CD14-positive monocyte (primary cell): Measurements from ENCODE around the gene ARL15. TPM values are rescaled to one million over a fixed set of nuclear protein-coding genes. Genes with fewer than 3 reads are reported as not detected.

Experiments
- DNase-seq, 3 donors: peaks; one replicate each; pipeline ENCODE4 v3.0.0-alpha.2; 2011 to 2022
- H2AFZ ChIP-seq: 2 replicates; pipeline ENCODE4 v1.6.0; 2012; ENCODE audit warnings: mild to moderate bottlenecking, low read depth, low read length, inconsistent platforms; ENCODE audit not compliant: insufficient read depth, poor library complexity, severe bottlenecking
- H3K27ac ChIP-seq, 2 donors: 1 replicate in 1 of 2; 2 replicates in 1 of 2; pipeline ENCODE4 v1.5.1; 2012 to 2013; ENCODE audit warnings: low read length in 2 of 2, control low read depth in 1 of 2, inconsistent platforms in 1 of 2, low read depth in 1 of 2, mild to moderate bottlenecking in 1 of 2
- H3K27me3 ChIP-seq, 2 donors: one replicate each; pipeline versions ENCODE4 v1.6.0 to v1.6.1; 2011 to 2013; ENCODE audit warnings: low read length in 2 of 2; ENCODE audit not compliant: control insufficient read depth in 2 of 2, insufficient read depth in 2 of 2
- H3K36me3 ChIP-seq, 2 donors: replicated peaks in 1 of 2; 1 replicate in 1 of 2; 2 replicates in 1 of 2; pipeline versions ENCODE4 v1.5.1 to v1.6.1; 2012 to 2013; ENCODE audit warnings: low read length in 2 of 2, control low read depth in 1 of 2, inconsistent platforms in 1 of 2, mild to moderate bottlenecking in 1 of 2; ENCODE audit not compliant: insufficient read depth in 2 of 2, control insufficient read depth in 1 of 2
- H3K4me1 ChIP-seq, 2 donors: 1 replicate in 1 of 2; 2 replicates in 1 of 2; pipeline versions ENCODE4 v1.5.1 to v1.6.1; 2012 to 2013; ENCODE audit warnings: low read length in 2 of 2, control low read depth in 1 of 2, inconsistent platforms in 1 of 2, mild to moderate bottlenecking in 1 of 2, moderate library complexity in 1 of 2; ENCODE audit not compliant: insufficient read depth in 2 of 2, control insufficient read depth in 1 of 2
- H3K4me2 ChIP-seq: replicated peaks from 2 replicates; pipeline ENCODE3; 2012; ENCODE audit warnings: low read length, moderate library complexity, mild to moderate bottlenecking; ENCODE audit not compliant: poor library complexity, severe bottlenecking; ENCODE audit errors: extremely low read depth
- H3K4me3 ChIP-seq, 3 experiments: fragments of 200-600 bp in 1 of 3; sonication (generic) in 1 of 3; replicated peaks in 1 of 3; 1 replicate in 2 of 3; 2 replicates in 1 of 3; pipeline ENCODE4 v1.5.1; 2011 to 2013; ENCODE audit warnings: low read length in 3 of 3, mild to moderate bottlenecking in 3 of 3, control low read depth in 2 of 3, low read depth in 2 of 3, inconsistent platforms in 1 of 3, moderate library complexity in 1 of 3
- H3K79me2 ChIP-seq: 2 replicates; pipeline ENCODE4 v1.6.0; 2012; ENCODE audit warnings: mild to moderate bottlenecking, control low read depth, inconsistent platforms, low read length, moderate library complexity; ENCODE audit not compliant: insufficient read depth
- H3K9ac ChIP-seq: 2 replicates; pipeline ENCODE4 v1.6.0; 2017; ENCODE audit warnings: low read length, mild to moderate bottlenecking; ENCODE audit not compliant: insufficient read depth, poor library complexity, severe bottlenecking
- H3K9me3 ChIP-seq, 2 donors: replicated peaks in 1 of 2; 1 replicate in 1 of 2; 2 replicates in 1 of 2; pipeline versions ENCODE4 v1.5.1 to v1.6.1; 2012 to 2013; ENCODE audit warnings: low read length in 2 of 2, control low read depth in 1 of 2; ENCODE audit not compliant: control insufficient read depth in 1 of 2, insufficient read depth in 1 of 2
- H4K20me1 ChIP-seq: 2 replicates; pipeline ENCODE4 v1.6.0; 2012; ENCODE audit warnings: mild to moderate bottlenecking, low read length, control low read depth, moderate library complexity; ENCODE audit not compliant: insufficient read depth
- H3K27ac Mint-ChIP-seq, 7 donors: one replicate each; pipeline ENCODE4 v1.8.0; 2020; ENCODE audit warnings: mild to moderate bottlenecking in 7 of 7, mixed read lengths in 7 of 7, moderate library complexity in 6 of 7, inconsistent platforms in 2 of 7
- H3K27me3 Mint-ChIP-seq, 3 donors: one replicate each; pipeline ENCODE4 v1.8.0; 2021 to 2022; ENCODE audit warnings: low read depth in 3 of 3, mild to moderate bottlenecking in 3 of 3, mixed read lengths in 3 of 3, moderate library complexity in 3 of 3, inconsistent platforms in 1 of 3
- H3K36me3 Mint-ChIP-seq, 2 donors: one replicate each; pipeline ENCODE4 v1.8.0; 2020; ENCODE audit warnings: mixed read lengths in 2 of 2, inconsistent platforms in 1 of 2, mild to moderate bottlenecking in 1 of 2
- H3K4me1 Mint-ChIP-seq: one replicate; pipeline ENCODE4 v1.8.0; 2020; ENCODE audit warnings: mild to moderate bottlenecking, mixed read lengths
- H3K4me3 Mint-ChIP-seq, 2 donors: one replicate each; pipeline ENCODE4 v1.8.0; 2020; ENCODE audit warnings: mild to moderate bottlenecking in 2 of 2, mixed read lengths in 2 of 2, moderate library complexity in 1 of 2
- H3K9me3 Mint-ChIP-seq, 7 donors: one replicate each; pipeline ENCODE4 v1.8.0; 2020 to 2022; ENCODE audit warnings: mixed read lengths in 7 of 7, mild to moderate bottlenecking in 6 of 7, moderate library complexity in 6 of 7, inconsistent platforms in 2 of 7
- WGBS: methylation state at CpG from one replicate; pipeline ENCODE4 v1.1.5; 2013; ENCODE audit warnings: missing lambda C conversion rate; ENCODE audit not compliant: insufficient coverage; 5-methylcytosine and 5-hydroxymethylcytosine counted together
- intact Hi-C, 2 donors: fragments of 100-400 bp; cut with micrococcal nuclease; formaldehyde crosslinking; loops; one replicate each; pipeline versions ENCODE4 v1.15.0 to v1.15.1; 2023
- polyA plus RNA-seq, 3 donors: library from polyadenylated mRNA; depleted of rRNA in 1 of 3; unstranded in 2 of 3; stranded (reverse) in 1 of 3; fragments of 300-500 nt in 2 of 3; fragments of >200 nt in 1 of 3; fragmentation: Illumina TruSeq in 2 of 3; gene quantifications; 1 replicate in 2 of 3; 2 replicates in 1 of 3; pipeline ENCODE4 v1.2.3, GENCODE V29; 2012 to 2021
- TF ChIP-seq, protein P1 (sequence below): fragments of 200-600 bp; IDR thresholded peaks from one replicate; pipeline ENCODE4 v1.8.0; 2022; ENCODE audit warnings: antibody characterized with exemption, mild to moderate bottlenecking

ARL15 gene
- polyA plus RNA-seq, 3 donors, result 10.5 to 27.6 (median 18.0) TPM

DNA sequence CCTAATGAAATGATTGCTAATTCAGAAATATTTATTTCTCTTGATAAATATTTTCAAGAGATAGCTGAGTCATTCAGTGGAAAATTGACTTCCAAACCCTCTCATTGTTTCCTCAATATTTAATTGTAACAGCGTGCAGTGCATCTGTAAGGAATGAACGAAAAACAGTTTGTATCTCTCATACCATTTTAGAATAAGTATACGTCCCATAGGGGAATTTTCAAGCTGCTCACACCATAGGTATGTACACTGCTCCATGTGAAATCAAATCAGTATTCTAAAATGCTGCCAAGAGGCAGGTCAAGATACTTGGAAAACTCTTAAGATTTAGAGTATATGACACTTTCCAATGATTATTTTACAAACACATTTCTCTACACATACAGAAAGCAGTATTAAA, 202.2 kb downstream of the ARL15 start:
- peaks cover 0 to 4% (median 0%) of the 10 kb centered on the region in 7 donors for H3K9me3 Mint-ChIP-seq
- H2AFZ ChIP-seq, result no peak overlapping the region
- no peak for DNase-seq
- no peak overlapping the region for H3K27ac Mint-ChIP-seq
- TF ChIP-seq, protein P1, sequence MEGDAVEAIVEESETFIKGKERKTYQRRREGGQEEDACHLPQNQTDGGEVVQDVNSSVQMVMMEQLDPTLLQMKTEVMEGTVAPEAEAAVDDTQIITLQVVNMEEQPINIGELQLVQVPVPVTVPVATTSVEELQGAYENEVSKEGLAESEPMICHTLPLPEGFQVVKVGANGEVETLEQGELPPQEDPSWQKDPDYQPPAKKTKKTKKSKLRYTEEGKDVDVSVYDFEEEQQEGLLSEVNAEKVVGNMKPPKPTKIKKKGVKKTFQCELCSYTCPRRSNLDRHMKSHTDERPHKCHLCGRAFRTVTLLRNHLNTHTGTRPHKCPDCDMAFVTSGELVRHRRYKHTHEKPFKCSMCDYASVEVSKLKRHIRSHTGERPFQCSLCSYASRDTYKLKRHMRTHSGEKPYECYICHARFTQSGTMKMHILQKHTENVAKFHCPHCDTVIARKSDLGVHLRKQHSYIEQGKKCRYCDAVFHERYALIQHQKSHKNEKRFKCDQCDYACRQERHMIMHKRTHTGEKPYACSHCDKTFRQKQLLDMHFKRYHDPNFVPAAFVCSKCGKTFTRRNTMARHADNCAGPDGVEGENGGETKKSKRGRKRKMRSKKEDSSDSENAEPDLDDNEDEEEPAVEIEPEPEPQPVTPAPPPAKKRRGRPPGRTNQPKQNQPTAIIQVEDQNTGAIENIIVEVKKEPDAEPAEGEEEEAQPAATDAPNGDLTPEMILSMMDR, result no peak
- no peaks in the 10 kb centered on the region for H3K4me1 ChIP-seq
- no CpG with 5 or more reads among the region's 3 CpGs for WGBS
- H3K27me3 Mint-ChIP-seq, result no peaks in the 10 kb centered on the region
- no peak overlapping the region for H3K9ac ChIP-seq
- intact Hi-C loops, result no loop called here
- no peak overlapping the region for H3K4me3 Mint-ChIP-seq
- H3K36me3 ChIP-seq, result peaks cover 9 to 11% of the 10 kb centered on the region in 2 donors
- H3K27ac ChIP-seq, result no peak overlapping the region
- no peaks in the 10 kb centered on the region for H4K20me1 ChIP-seq
- H3K79me2 ChIP-seq, result no peaks in the 10 kb centered on the region
- H3K4me2 ChIP-seq, result no peak overlapping the region
- H3K27me3 ChIP-seq, result no peaks in the 10 kb centered on the region
- H3K4me3 ChIP-seq, result no peak overlapping the region
- H3K9me3 ChIP-seq, result no peaks in the 10 kb centered on the region
- H3K4me1 Mint-ChIP-seq, result no peaks in the 10 kb centered on the region
- H3K36me3 Mint-ChIP-seq, result peaks cover 17 to 25% of the 10 kb centered on the region in 2 donors

DNA sequence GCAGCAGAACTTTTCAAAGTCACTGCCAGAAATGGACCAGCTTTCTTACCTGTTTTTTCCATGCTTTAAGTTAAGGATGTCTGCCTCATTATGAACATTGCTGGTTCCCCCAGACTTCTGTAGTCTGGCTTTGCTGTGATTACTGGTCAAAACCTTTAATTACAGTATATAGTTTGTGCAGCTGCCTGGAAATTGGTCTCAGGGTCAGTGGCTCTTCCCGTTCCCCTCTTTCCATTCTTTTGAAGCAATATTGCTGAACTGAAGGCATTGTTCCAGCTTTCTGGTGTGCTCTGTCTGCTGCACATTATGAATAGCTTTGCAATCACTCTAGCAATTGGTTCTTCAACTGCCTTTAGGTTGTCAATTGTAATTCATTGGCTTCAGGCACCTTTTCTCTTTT, 206.5 kb downstream of the ARL15 start:
- no peak overlapping the region for H3K4me3 ChIP-seq
- H3K4me1 ChIP-seq, result no peaks in the 10 kb centered on the region
- no peak overlapping the region for H3K4me2 ChIP-seq
- H3K36me3 Mint-ChIP-seq, result peaks cover 13 to 14% of the 10 kb centered on the region in 2 donors
- no peak for DNase-seq
- no peaks in the 10 kb centered on the region for H3K36me3 ChIP-seq
- H3K9me3 ChIP-seq, result no peaks in the 10 kb centered on the region
- H3K9me3 Mint-ChIP-seq, result peaks cover 0 to 4% (median 0%) of the 10 kb centered on the region in 7 donors
- H3K27ac ChIP-seq, result no peak overlapping the region
- H3K4me3 Mint-ChIP-seq, result no peak overlapping the region
- H3K4me1 Mint-ChIP-seq, result no peaks in the 10 kb centered on the region
- 100% methylated on average over 1 of the region's 1 CpG for WGBS
- H4K20me1 ChIP-seq, result no peaks in the 10 kb centered on the region
- no peaks in the 10 kb centered on the region for H3K27me3 ChIP-seq
- TF ChIP-seq, protein P1, result no peak
- H3K27ac Mint-ChIP-seq, result no peak overlapping the region
- no peaks in the 10 kb centered on the region for H3K27me3 Mint-ChIP-seq
- intact Hi-C loops, result no loop called here
- no peak overlapping the region for H3K9ac ChIP-seq
- no peaks in the 10 kb centered on the region for H3K79me2 ChIP-seq
- no peak overlapping the region for H2AFZ ChIP-seq
